DMS53 (cell line): ENCODE results near the gene CC2D1B.

Experiments
- DNase-seq: peaks from one replicate; lab custom pipeline; 2025; lab: John Stamatoyannopoulos, UW

CC2D1B gene

GRCh38 chr1:52305417-52306226, 60.4 kb downstream of the CC2D1B start:
- DNase-seq = no peak
